HEK293 (cell line): Measurements from ENCODE around the gene STARD9.

ENCODE experiments used
- CTCF ChIP-seq: fragments of 450-650 bp; formaldehyde crosslinking; IDR thresholded peaks from 2 replicates; pipeline ENCODE4 v1.5.1; 2016; ENCODE audit warnings: missing biosample characterization, missing genetic modification characterization
- KLF1 ChIP-seq: fragments of 450-650 bp; formaldehyde crosslinking; IDR thresholded peaks from 2 replicates; pipeline ENCODE4 v1.5.1; 2016; ENCODE audit warnings: missing biosample characterization, missing genetic modification characterization
- TCF7L2 ChIP-seq: IDR thresholded peaks from 2 replicates; pipeline ENCODE4 v1.6.1; 2011; ENCODE audit warnings: low read depth, mild to moderate bottlenecking, inconsistent platforms, low read length, moderate library complexity, borderline replicate concordance
- ZBTB49 ChIP-seq: fragments of 450-650 bp; formaldehyde crosslinking; IDR thresholded peaks from 2 replicates; pipeline ENCODE4 v1.5.1; 2016; ENCODE audit warnings: missing biosample characterization, missing genetic modification characterization, low read depth
- ZNF350 ChIP-seq: fragments of 450-650 bp; formaldehyde crosslinking; IDR thresholded peaks from 2 replicates; pipeline ENCODE4 v1.5.0; 2017; ENCODE audit warnings: missing biosample characterization, mild to moderate bottlenecking, missing genetic modification characterization
- ZXDB ChIP-seq: fragments of 450-650 bp; formaldehyde crosslinking; IDR thresholded peaks from 2 replicates; pipeline ENCODE4 v1.5.1; 2016; ENCODE audit warnings: missing biosample characterization, missing genetic modification characterization

- TF ChIP-seq CTCF (tag by site-specific recombination) (no peak), TCF7L2 (no peak), KLF1 (tag by site-specific recombination) (no peak), ZNF350 (tag by site-specific recombination) (no peak), ZXDB (no peak), ZBTB49 (tag by site-specific recombination) (no peak)
These were observed 25.5 kb upstream of the STARD9 start for GRCh38 chr15:42549741-42550392.
